ENCODE measurements around the gene LIPM.

The LIPM gene

GRCh38 chr10:88833156-88833555 lies 30.6 kb downstream of the LIPM start:
- TF ChIP-seq YY1 (IDR thresholded peaks at IDR 0.05; ENCODE audit: low read depth) (no peak), MAX (IDR thresholded peaks at IDR 0.05) (no peak), REST (IDR thresholded peaks at IDR 0.05; ENCODE audit: low read depth) (no peak)

- TF ChIP-seq RAD21 (IDR thresholded peaks at IDR 0.05; ENCODE audit: low read depth) (no peak), FOXM1 (IDR thresholded peaks at IDR 0.05; ENCODE audit: borderline replicate concordance, low read depth) (no peak), USF1 (IDR thresholded peaks at IDR 0.05) (no peak), EGR1 (IDR thresholded peaks at IDR 0.05) (no peak), CEBPB (IDR thresholded peaks at IDR 0.05) (no peak), TAF1 (IDR thresholded peaks at IDR 0.05; ENCODE audit: low read depth) (no peak), TCF12 (IDR thresholded peaks at IDR 0.05; ENCODE audit: low read depth) (no peak), ZBTB7A (IDR thresholded peaks at IDR 0.05; ENCODE audit: low read depth) (no peak), CREB1 (IDR thresholded peaks at IDR 0.05; ENCODE audit: low read depth) (no peak), YY1 (IDR thresholded peaks at IDR 0.05; ENCODE audit: low read depth) (no peak), TEAD4 (IDR thresholded peaks at IDR 0.05) (no peak), REST (IDR thresholded peaks at IDR 0.05; ENCODE audit: low read depth) (no peak), NFIC (IDR thresholded peaks at IDR 0.05) (no peak), MAX (IDR thresholded peaks at IDR 0.05) (no peak), EP300 (IDR thresholded peaks at IDR 0.05; ENCODE audit: borderline replicate concordance) (no peak)
Observed at GRCh38 chr10:88833723-88834122, 31.2 kb downstream of the LIPM start.

GRCh38 chr10:88835096-88835909 lies 32.8 kb downstream of the LIPM start:
- TF ChIP-seq RAD21 (IDR thresholded peaks at IDR 0.05; ENCODE audit: low read depth) (peak; percentile 100), EGR1 (IDR thresholded peaks at IDR 0.05) (no peak), YY1 (IDR thresholded peaks at IDR 0.05; ENCODE audit: low read depth) (peak; percentile 56; the same call in 1 of the 2 replicates), USF1 (IDR thresholded peaks at IDR 0.05) (peak; percentile 47)

- TF ChIP-seq TCF12 (IDR thresholded peaks at IDR 0.05; ENCODE audit: low read depth) (no peak), TAF1 (IDR thresholded peaks at IDR 0.05; ENCODE audit: low read depth) (no peak), RAD21 (IDR thresholded peaks at IDR 0.05; ENCODE audit: low read depth) (no peak), ZBTB7A (IDR thresholded peaks at IDR 0.05; ENCODE audit: low read depth) (no peak), USF1 (IDR thresholded peaks at IDR 0.05) (no peak), YY1 (IDR thresholded peaks at IDR 0.05; ENCODE audit: low read depth) (no peak), CREB1 (IDR thresholded peaks at IDR 0.05; ENCODE audit: low read depth) (no peak), NFIC (IDR thresholded peaks at IDR 0.05) (no peak), FOXM1 (IDR thresholded peaks at IDR 0.05; ENCODE audit: borderline replicate concordance, low read depth) (no peak), EP300 (IDR thresholded peaks at IDR 0.05; ENCODE audit: borderline replicate concordance) (no peak), TEAD4 (IDR thresholded peaks at IDR 0.05) (no peak), CEBPB (IDR thresholded peaks at IDR 0.05) (no peak), MAX (IDR thresholded peaks at IDR 0.05) (no peak), EGR1 (IDR thresholded peaks at IDR 0.05) (no peak), REST (IDR thresholded peaks at IDR 0.05; ENCODE audit: low read depth) (no peak)
Observed at GRCh38 chr10:88835910-88836221, 33.3 kb downstream of the LIPM start.

Data from Ishikawa (cell line).